ENCODE measurements around the gene FANCI.

DNA sequence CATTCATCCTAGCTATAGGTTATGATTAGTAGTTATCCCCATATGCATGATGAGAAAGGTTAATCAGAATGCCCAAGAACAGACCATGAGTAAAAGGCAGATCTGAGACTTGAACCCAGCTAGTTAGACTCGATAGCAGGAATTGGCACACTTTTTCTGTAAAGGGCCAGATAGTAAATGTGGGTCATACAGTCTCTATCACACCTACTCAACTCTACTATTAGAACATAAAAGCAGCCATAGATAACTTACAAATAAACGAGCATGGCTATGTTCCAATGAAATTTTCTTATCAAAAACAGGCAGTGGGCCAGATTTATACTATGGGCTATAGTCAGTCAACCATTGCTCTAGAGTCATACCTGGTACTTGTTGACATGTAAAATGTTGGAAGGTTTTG is 66.2 kb downstream of the FANCI start:
- TF ChIP-seq, protein P1, sequence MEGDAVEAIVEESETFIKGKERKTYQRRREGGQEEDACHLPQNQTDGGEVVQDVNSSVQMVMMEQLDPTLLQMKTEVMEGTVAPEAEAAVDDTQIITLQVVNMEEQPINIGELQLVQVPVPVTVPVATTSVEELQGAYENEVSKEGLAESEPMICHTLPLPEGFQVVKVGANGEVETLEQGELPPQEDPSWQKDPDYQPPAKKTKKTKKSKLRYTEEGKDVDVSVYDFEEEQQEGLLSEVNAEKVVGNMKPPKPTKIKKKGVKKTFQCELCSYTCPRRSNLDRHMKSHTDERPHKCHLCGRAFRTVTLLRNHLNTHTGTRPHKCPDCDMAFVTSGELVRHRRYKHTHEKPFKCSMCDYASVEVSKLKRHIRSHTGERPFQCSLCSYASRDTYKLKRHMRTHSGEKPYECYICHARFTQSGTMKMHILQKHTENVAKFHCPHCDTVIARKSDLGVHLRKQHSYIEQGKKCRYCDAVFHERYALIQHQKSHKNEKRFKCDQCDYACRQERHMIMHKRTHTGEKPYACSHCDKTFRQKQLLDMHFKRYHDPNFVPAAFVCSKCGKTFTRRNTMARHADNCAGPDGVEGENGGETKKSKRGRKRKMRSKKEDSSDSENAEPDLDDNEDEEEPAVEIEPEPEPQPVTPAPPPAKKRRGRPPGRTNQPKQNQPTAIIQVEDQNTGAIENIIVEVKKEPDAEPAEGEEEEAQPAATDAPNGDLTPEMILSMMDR (IDR thresholded peaks at IDR 0.05), result no peak
- TF ChIP-seq POLR2AphosphoS5 (IDR thresholded peaks at IDR 0.05) (no peak), POLR2A (IDR thresholded peaks at IDR 0.05) (no peak), EP300 (IDR thresholded peaks at IDR 0.05) (no peak)
